HCT116 (cell line): ENCODE data around the gene ADAMTS5. TPM values are rescaled to one million over a fixed set of nuclear protein-coding genes. Genes with fewer than 3 reads are reported as not detected.

ENCODE experiments used
- ATAC-seq: fragments of 200-7000 bp; cut with Tn5 transposase; 2 replicates; pipeline ENCODE4 v1.9.1; 2020; ENCODE audit warnings: mild to moderate bottlenecking, moderate library complexity
- BruUV-seq: library from RNA; stranded (reverse); fragments of 400-500 nt; replicated peaks from 2 replicates; lab custom pipeline; 2021; lab: Mats Ljungman, UMichigan
- CTCF ChIA-PET: fragments of 300-600 bp; sonication (Branson Sonifier 250); formaldehyde crosslinking; loops from one replicate; lab custom pipeline; 2021; ENCODE audit warnings: antibody characterized with exemption; lab: Charles Lee
- POLR2A ChIA-PET: fragments of 300-600, 350-600 bp; sonication (Branson Sonifier 250); formaldehyde crosslinking; loops from one replicate; lab custom pipeline; 2021; ENCODE audit warnings: antibody characterized with exemption; lab: Charles Lee
- RAD21 ChIA-PET, 2 experiments: fragments of 300-600 bp; sonication (Branson Sonifier 250); formaldehyde crosslinking; loops; one replicate each; lab custom pipeline; 2023; ENCODE audit warnings: low total read pairs in 2 of 2; ENCODE audit not compliant: uncharacterized antibody in 2 of 2, unreplicated experiment in 2 of 2, low non-redundant PET in 1 of 2; lab: Charles Lee
- DNase-seq: peaks from one replicate; pipeline ENCODE4 v3.0.0-alpha.2; 2010; ENCODE audit warnings: low read depth, low spot score
- H2AFZ ChIP-seq: fragments of 200-600 bp; shearing (Covaris generic), sonication (generic); 2 replicates; pipeline ENCODE4 v1.6.1; 2017; ENCODE audit warnings: low read depth, mixed run types, mixed read lengths, antibody characterized with exemption, low read length; ENCODE audit not compliant: poor library complexity, severe bottlenecking
- H3K27ac ChIP-seq: 2 replicates; pipeline ENCODE4 v1.5.1; 2012; ENCODE audit warnings: low read depth, low read length
- H3K27me3 ChIP-seq: fragments of 200-600 bp; sonication (generic); 2 replicates; pipeline ENCODE4 v1.6.1; 2016; ENCODE audit warnings: mixed run types, low read length, mixed read lengths; ENCODE audit not compliant: insufficient read depth
- H3K36me3 ChIP-seq, 2 experiments: fragments of 200-500 bp in 1 of 2; fragments of 200-600 bp in 1 of 2; sonication (Bioruptor generic) in 1 of 2; sonication (generic) in 1 of 2; 2 replicates each; pipeline versions ENCODE4 v1.5.1 to v1.6.1; 2014 to 2016; ENCODE audit warnings: low read length in 2 of 2, inconsistent platforms in 1 of 2, mixed read lengths in 1 of 2, mixed run types in 1 of 2; ENCODE audit not compliant: insufficient read depth in 2 of 2, control insufficient read depth in 1 of 2
- H3K4me1 ChIP-seq, 2 experiments: fragments of 200-600 bp in 1 of 2; sonication (generic) in 1 of 2; 2 replicates each; pipeline versions ENCODE4 v1.5.1 to v1.6.1; 2012 to 2017; ENCODE audit warnings: low read length in 2 of 2, inconsistent platforms in 1 of 2, mild to moderate bottlenecking in 1 of 2, mixed read lengths in 1 of 2, mixed run types in 1 of 2, moderate library complexity in 1 of 2; ENCODE audit not compliant: insufficient read depth in 2 of 2, control insufficient read depth in 1 of 2
- H3K4me2 ChIP-seq: fragments of 200-600 bp; sonication (generic); 2 replicates; pipeline ENCODE4 v1.6.1; 2017; ENCODE audit warnings: mixed run types, low read length, mixed read lengths
- H3K4me3 ChIP-seq, 2 experiments: fragments of 200-600 bp in 1 of 2; sonication (generic) in 1 of 2; replicated peaks in 1 of 2; 2 replicates each; pipeline ENCODE4 v1.5.1; 2011 to 2016; ENCODE audit warnings: low read length in 2 of 2, control low read depth in 1 of 2, low read depth in 1 of 2, mild to moderate bottlenecking in 1 of 2, mixed read lengths in 1 of 2, mixed run types in 1 of 2
- H3K79me2 ChIP-seq: fragments of 200-600 bp; sonication (generic); 2 replicates; pipeline ENCODE4 v1.6.1; 2017; ENCODE audit warnings: mild to moderate bottlenecking, mixed run types, low read length, moderate library complexity, mixed read lengths; ENCODE audit not compliant: insufficient read depth
- H3K9ac ChIP-seq: fragments of 200-600 bp; sonication (generic); 2 replicates; pipeline ENCODE4 v1.6.1; 2016; ENCODE audit warnings: low read length, mixed read lengths
- H3K9me2 ChIP-seq: fragments of 200-600 bp; sonication (generic), shearing (Covaris generic); 2 replicates; pipeline ENCODE4 v1.6.1; 2017; ENCODE audit warnings: mixed run types, mild to moderate bottlenecking, moderate library complexity; ENCODE audit not compliant: insufficient read depth
- H3K9me3 ChIP-seq, 2 experiments: fragments of 200-500 bp in 1 of 2; fragments of 200-600 bp in 1 of 2; sonication (Bioruptor generic) in 1 of 2; sonication (generic) in 1 of 2; 2 replicates each; pipeline ENCODE4 v1.6.1; 2014 to 2017; ENCODE audit warnings: low read length in 2 of 2, mixed read lengths in 2 of 2, inconsistent platforms in 1 of 2, low read depth in 1 of 2, mild to moderate bottlenecking in 1 of 2, mixed run types in 1 of 2, moderate library complexity in 1 of 2; ENCODE audit not compliant: control insufficient read depth in 1 of 2, insufficient read depth in 1 of 2
- H4K20me1 ChIP-seq: fragments of 200-600 bp; sonication (generic), shearing (Covaris generic); 2 replicates; pipeline ENCODE4 v1.6.1; 2017; ENCODE audit warnings: mixed run types, mild to moderate bottlenecking, moderate library complexity; ENCODE audit not compliant: insufficient read depth
- ATF3 ChIP-seq: IDR thresholded peaks from 2 replicates; pipeline ENCODE4 v1.6.1; 2012
- CTCF ChIP-seq, 3 experiments: fragments of 200-600 bp in 1 of 3; sonication (generic) in 1 of 3; IDR thresholded peaks in 2 of 3; conservative IDR thresholded peaks in 1 of 3; 2 replicates each; pipeline ENCODE4 v1.5.1; 2012 to 2017; ENCODE audit warnings: low read depth in 2 of 3, low read length in 2 of 3, antibody characterized with exemption in 1 of 3, borderline replicate concordance in 1 of 3, control low read depth in 1 of 3, mild to moderate bottlenecking in 1 of 3, mixed read lengths in 1 of 3, mixed run types in 1 of 3, moderate library complexity in 1 of 3; ENCODE audit not compliant: insufficient read depth in 1 of 3
- EGR1 ChIP-seq: IDR thresholded peaks from 2 replicates; pipeline ENCODE4 v1.6.1; 2012; ENCODE audit warnings: low read depth
- ELF1 ChIP-seq: IDR thresholded peaks from 2 replicates; pipeline ENCODE4 v1.6.1; 2012; ENCODE audit warnings: low read depth, borderline replicate concordance
- EZH2 ChIP-seq: fragments of 200-600 bp; sonication (generic); IDR thresholded peaks from 2 replicates; pipeline ENCODE4 v1.6.1; 2017; ENCODE audit warnings: antibody characterized with exemption, mixed run types
- EZH2phosphoT487 ChIP-seq: fragments of 200-600 bp; IDR thresholded peaks from 2 replicates; pipeline ENCODE4 v1.6.1; 2018; ENCODE audit warnings: antibody characterized with exemption, borderline replicate concordance
- FOSL1 ChIP-seq: IDR thresholded peaks from 2 replicates; pipeline ENCODE4 v1.6.1; 2012; ENCODE audit warnings: low read depth
- MAX ChIP-seq: IDR thresholded peaks from 2 replicates; pipeline ENCODE4 v1.6.1; 2012
- POLR2AphosphoS5 ChIP-seq: IDR thresholded peaks from 2 replicates; pipeline ENCODE4 v1.6.1; 2011; ENCODE audit warnings: mild to moderate bottlenecking, low read depth, low read length, moderate library complexity
- SP1 ChIP-seq: IDR thresholded peaks from 2 replicates; pipeline ENCODE4 v1.6.1; 2012; ENCODE audit warnings: low read depth
- TCF7L2 ChIP-seq: IDR thresholded peaks from 2 replicates; pipeline ENCODE4 v1.7.0; 2011; ENCODE audit warnings: borderline replicate concordance, inconsistent platforms; ENCODE audit not compliant: insufficient read depth, insufficient read length; ENCODE audit errors: extremely low read depth
- YY1 ChIP-seq: IDR thresholded peaks from 2 replicates; pipeline ENCODE4 v1.6.1; 2011; ENCODE audit warnings: low read length, low read depth, moderate library complexity, mild to moderate bottlenecking; ENCODE audit not compliant: insufficient replicate concordance; ENCODE audit errors: extremely low read depth
- ZBTB33 ChIP-seq: IDR thresholded peaks from 2 replicates; pipeline ENCODE4 v1.6.1; 2011; ENCODE audit warnings: mild to moderate bottlenecking, low read length, moderate library complexity; ENCODE audit not compliant: insufficient replicate concordance; ENCODE audit errors: extremely low read depth
- intact Hi-C: fragments of 100-400 bp; cut with micrococcal nuclease; formaldehyde crosslinking; loops from 2 replicates; pipeline ENCODE4 v1.10.0; 2022
- total RNA-seq: library from RNA; stranded (reverse); gene quantifications from one replicate; pipeline ENCODE4 v1.2.1, GENCODE V29; 2021; ENCODE audit not compliant: unreplicated experiment

The ADAMTS5 gene
- total RNA-seq, 1 experiment from 2014 or later, result 0.02 TPM

GRCh38 chr21:26934383-26934782 is 32.5 kb downstream of the ADAMTS5 start:
- DNase-seq (no peak), ATAC-seq (no peak)
- Histone ChIP-seq H3K4me2 (no peak overlapping the region), H3K9me2 (no peaks in the 10 kb centered on the region), H3K4me1 (no peaks in the 10 kb centered on the region), H3K9me3 (peaks cover 15 to 33% of the 10 kb centered on the region in 2 experiments; a peak in 2 of 4 replicates), H3K4me3 (no peak overlapping the region), H2AFZ (no peak overlapping the region), H3K27ac (no peak overlapping the region), H3K9ac (no peak overlapping the region), H3K36me3 (no peaks in the 10 kb centered on the region), H3K27me3 (no peaks in the 10 kb centered on the region), H4K20me1 (no peaks in the 10 kb centered on the region), H3K79me2 (no peaks in the 10 kb centered on the region)
- no peak for TF ChIP-seq FOSL1
- no peak for TF ChIP-seq ELF1
- no peak for TF ChIP-seq EZH2
- TF ChIP-seq CTCF (IDR thresholded peaks at IDR 0.05 in 2 of 3, conservative IDR thresholded peaks at IDR 0.05 in 1 of 3; ENCODE audit: borderline replicate concordance in 1 of 3, insufficient read depth in 1 of 3, low read depth in 2 of 3, low read length in 2 of 3), result no peak
- ChIA-PET CTCF (no interaction called here), POLR2A (no interaction called here), RAD21 (no interaction called here)
- no TSS peak for BruUV-seq
- intact Hi-C loops, result no loop called here

- intact Hi-C loops, result no loop called here
- no peak for TF ChIP-seq MAX
- TF ChIP-seq YY1, result no peak
- TF ChIP-seq TCF7L2, result no peak
- no peak for TF ChIP-seq ATF3
- TF ChIP-seq ZBTB33, result no peak
- TF ChIP-seq SP1, result no peak
- no peak for TF ChIP-seq ELF1
- no peak for TF ChIP-seq POLR2AphosphoS5
- no peak for TF ChIP-seq EGR1
- no peak for TF ChIP-seq EZH2
- TF ChIP-seq EZH2phosphoT487, result no peak
These were observed 33.4 kb downstream of the ADAMTS5 start for GRCh38 chr21:26933448-26933847.

More at GRCh38 chr21:26933448-26933847, 33.4 kb downstream of the ADAMTS5 start:
- no peak overlapping the region for H3K4me3 ChIP-seq
- no peaks in the 10 kb centered on the region for H3K27me3 ChIP-seq
- CTCF ChIA-PET, result no interaction called here
- no peaks in the 10 kb centered on the region for H4K20me1 ChIP-seq
- no peak overlapping the region for H2AFZ ChIP-seq
- RAD21 ChIA-PET, result no interaction called here
- H3K79me2 ChIP-seq, result no peaks in the 10 kb centered on the region
- H3K9me3 ChIP-seq, result peaks cover 15 to 34% of the 10 kb centered on the region in 2 experiments; a peak in 2 of 4 replicates
- H3K36me3 ChIP-seq, result no peaks in the 10 kb centered on the region
- no peak for ATAC-seq
- H3K27ac ChIP-seq, result no peak overlapping the region
- H3K9ac ChIP-seq, result no peak overlapping the region
- no peak overlapping the region for H3K4me2 ChIP-seq
- no peak for DNase-seq
- no peaks in the 10 kb centered on the region for H3K9me2 ChIP-seq
- BruUV-seq, result no TSS peak
- H3K4me1 ChIP-seq, result no peaks in the 10 kb centered on the region
- POLR2A ChIA-PET, result no interaction called here
